HG02852 (cell line): Measurements from ENCODE around the gene DACH1.

Experiments
- ATAC-seq: cut with Tn5 transposase; IDR thresholded peaks from one replicate; pipeline ENCODE4 v1.9.1; 2021; ENCODE audit warnings: mild to moderate bottlenecking, moderate library complexity; ENCODE audit not compliant: unreplicated experiment

DACH1 gene

GRCh38 chr13:71499944-71500514, 367.0 kb downstream of the DACH1 start:
- no peak for ATAC-seq

- ATAC-seq: no peak
Observed at GRCh38 chr13:71499235-71499634, 367.8 kb downstream of the DACH1 start.

- ATAC-seq: no peak
Observed at GRCh38 chr13:71493189-71493588, 373.8 kb downstream of the DACH1 start.

GRCh38 chr13:71492346-71492871, 374.6 kb downstream of the DACH1 start:
- ATAC-seq: no peak

- no peak for ATAC-seq
Observed at GRCh38 chr13:71491010-71491409, 376.0 kb downstream of the DACH1 start.

- no peak for ATAC-seq
Observed at GRCh38 chr13:71489041-71489440, 378.0 kb downstream of the DACH1 start.

- no peak for ATAC-seq
Observed at GRCh38 chr13:71488201-71488600, 378.8 kb downstream of the DACH1 start.

- ATAC-seq: no peak
Observed at GRCh38 chr13:71485913-71486312, 381.1 kb downstream of the DACH1 start.

- ATAC-seq: no peak
Observed at GRCh38 chr13:71483733-71484132, 383.3 kb downstream of the DACH1 start.

GRCh38 chr13:71481501-71481900, 385.5 kb downstream of the DACH1 start:
- no peak for ATAC-seq

GRCh38 chr13:71481046-71481445, 386.0 kb downstream of the DACH1 start:
- no peak for ATAC-seq

GRCh38 chr13:71477735-71478134, 389.3 kb downstream of the DACH1 start:
- no peak for ATAC-seq

GRCh38 chr13:71474936-71475335, 392.1 kb downstream of the DACH1 start:
- ATAC-seq: no peak

GRCh38 chr13:71469626-71470025, 397.4 kb downstream of the DACH1 start:
- ATAC-seq: no peak

GRCh38 chr13:71464686-71465085, 402.3 kb downstream of the DACH1 start:
- no peak for ATAC-seq

- no peak for ATAC-seq
Observed at GRCh38 chr13:71461892-71462291, 405.1 kb downstream of the DACH1 start.

GRCh38 chr13:71460211-71460610, 406.8 kb downstream of the DACH1 start:
- ATAC-seq: peak; percentile 93

- no peak for ATAC-seq
Observed at GRCh38 chr13:71459708-71460107, 407.3 kb downstream of the DACH1 start.

- no peak for ATAC-seq
Observed at GRCh38 chr13:71457645-71458044, 409.4 kb downstream of the DACH1 start.

- ATAC-seq: no peak
Observed at GRCh38 chr13:71456136-71456535, 410.9 kb downstream of the DACH1 start.

GRCh38 chr13:71454509-71454908, 412.5 kb downstream of the DACH1 start:
- ATAC-seq: no peak

- ATAC-seq: no peak
Observed at GRCh38 chr13:71448080-71448630, 418.8 kb downstream of the DACH1 start.

- ATAC-seq: no peak
Observed at GRCh38 chr13:71437704-71438103, 429.3 kb downstream of the DACH1 start.
